Left ventricle myocardium superior (tissue), 1 donor: ENCODE results near the gene FOXP4. TPM values are rescaled to one million over a fixed set of nuclear protein-coding genes. Genes with fewer than 3 reads are reported as not detected.

Source experiments
- ATAC-seq: fragments of 200-7000 bp; cut with Tn5 transposase; one replicate; pipeline ENCODE4 v1.9.1; 2020; ENCODE audit warnings: mild to moderate bottlenecking, moderate library complexity
- DNase-seq: peaks from one replicate; pipeline ENCODE4 v3.0.0-alpha.2; 2020
- intact Hi-C: fragments of 100-400 bp; cut with micrococcal nuclease; formaldehyde crosslinking; loops from one replicate; pipeline ENCODE4 v1.11.0; 2022
- total RNA-seq: library from RNA; stranded (reverse); fragmentation: NEBNext Ultra II Directional; extraction: Animal tissue kit (Norgen Biotek cat#: 25700); gene quantifications from one replicate; pipeline ENCODE4 v1.2.1, GENCODE V29; 2021
- donor health status: DM: no; HTN: yes; CAD: no; lungs with severe emphysema.

FOXP4 gene
- total RNA-seq, 1 donor from 2014 or later: 16.8 TPM

DNA sequence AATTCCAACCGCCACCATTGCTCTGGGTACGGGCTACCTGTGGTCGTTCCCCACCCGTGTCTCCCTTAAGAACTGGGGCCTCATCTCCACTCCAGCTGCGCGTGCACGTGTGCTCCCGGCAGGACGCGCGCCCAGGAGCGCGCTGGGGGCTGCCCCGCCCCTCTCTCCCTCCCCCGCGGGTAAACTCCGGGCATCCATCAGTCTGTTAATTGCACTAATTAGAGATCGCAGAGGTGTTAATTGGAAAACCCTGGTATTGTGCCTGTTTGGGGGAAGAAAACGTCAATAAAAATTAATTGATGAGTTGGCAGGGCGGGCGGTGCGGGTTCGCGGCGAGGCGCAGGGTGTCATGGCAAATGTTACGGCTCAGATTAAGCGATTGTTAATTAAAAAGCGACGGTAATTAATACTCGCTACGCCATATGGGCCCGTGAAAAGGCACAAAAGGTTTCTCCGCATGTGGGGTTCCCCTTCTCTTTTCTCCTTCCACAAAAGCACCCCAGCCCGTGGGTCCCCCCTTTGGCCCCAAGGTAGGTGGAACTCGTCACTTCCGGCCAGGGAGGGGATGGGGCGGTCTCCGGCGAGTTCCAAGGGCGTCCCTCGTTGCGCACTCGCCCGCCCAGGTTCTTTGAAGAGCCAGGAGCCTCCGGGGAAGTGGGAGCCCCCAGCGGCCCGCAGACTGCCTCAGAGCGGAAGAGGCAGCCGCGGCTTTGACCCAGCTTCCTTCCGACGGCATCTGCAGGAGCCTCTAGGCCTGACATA, 14.4 kb downstream of the FOXP4 start:
- ATAC-seq (peak; percentile 92), DNase-seq (peak; percentile 83)
- intact Hi-C loops: no loop called here

GRCh38 chr6:41561416-41561815, 15.2 kb downstream of the FOXP4 start:
- DNase-seq: no peak
- intact Hi-C loops: no loop called here

GRCh38 chr6:41561931-41562911, 16.0 kb downstream of the FOXP4 start:
- no peak for DNase-seq
- intact Hi-C loops: no loop called here
- no peak for ATAC-seq

More at GRCh38 chr6:41561416-41561815, 15.2 kb downstream of the FOXP4 start:
- peak; percentile 7 for ATAC-seq

DNA sequence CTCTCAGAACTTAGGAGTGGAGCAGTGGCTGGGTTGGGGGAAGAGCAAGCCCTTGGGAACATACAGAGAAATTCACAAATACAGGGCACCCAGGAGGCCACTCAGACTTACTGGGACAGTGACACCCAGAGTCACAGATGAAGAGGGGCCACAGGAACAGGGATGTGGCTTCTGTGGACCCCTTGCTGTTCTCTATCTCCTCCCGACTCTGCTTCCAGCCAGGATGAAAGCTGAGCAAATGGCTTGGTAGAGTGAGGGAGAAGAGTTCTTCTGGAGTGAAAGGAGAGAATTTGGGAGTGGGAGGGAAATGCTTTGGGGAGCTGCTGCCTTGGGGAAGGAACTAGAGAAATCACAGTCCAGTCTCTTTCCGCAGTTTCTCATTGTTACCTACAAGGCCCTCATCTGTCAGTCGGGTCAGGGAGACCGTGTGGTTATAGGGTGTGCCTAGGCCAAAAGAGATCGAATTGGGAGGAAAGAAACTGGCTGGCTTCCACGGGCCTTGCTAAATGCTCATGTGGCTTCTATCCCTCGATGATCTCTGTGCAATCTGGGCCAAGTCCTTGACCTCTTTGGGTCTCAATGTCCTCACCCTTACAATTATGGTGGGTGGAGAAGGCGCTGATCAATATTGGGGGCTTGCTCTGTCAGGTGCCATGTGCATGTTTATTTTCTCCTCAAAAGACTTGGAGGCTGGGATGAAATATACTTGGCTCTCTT, 17.0 kb downstream of the FOXP4 start:
- intact Hi-C loops: no loop called here
- DNase-seq: no peak
- ATAC-seq: no peak

DNA sequence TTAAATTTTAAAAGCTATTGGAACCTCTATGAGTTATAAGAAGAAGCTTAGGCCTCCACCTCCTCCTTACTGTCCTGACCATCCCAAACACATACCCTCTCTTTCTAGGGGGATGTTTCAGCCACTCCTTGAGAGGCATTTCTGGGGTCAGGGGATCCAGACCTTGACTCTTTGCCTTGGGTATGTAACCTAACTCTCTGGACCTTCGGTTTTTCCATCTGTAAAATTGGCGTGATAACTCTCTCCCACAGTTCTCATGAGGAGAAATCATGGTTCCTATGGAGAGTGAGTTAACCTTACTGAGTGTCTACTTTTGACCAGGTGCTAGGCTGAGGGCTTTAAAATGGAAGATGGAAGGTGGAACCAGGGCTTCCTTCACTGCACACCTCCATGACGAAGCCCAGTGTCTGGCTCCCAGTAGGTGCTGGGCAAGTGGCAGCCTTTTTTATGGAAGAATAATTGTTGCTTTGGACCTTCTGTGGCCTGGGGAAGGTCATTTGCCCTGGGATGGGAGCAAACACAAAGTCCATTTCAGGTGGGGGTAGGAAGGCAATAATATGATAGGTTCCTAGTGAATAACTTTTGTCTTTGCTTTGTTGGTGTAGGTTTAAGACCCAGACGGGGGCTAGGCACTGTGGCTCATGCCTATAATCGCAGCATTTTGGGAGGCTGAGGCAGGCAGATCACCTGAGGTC, 18.4 kb downstream of the FOXP4 start:
- intact Hi-C loops: no loop called here
- DNase-seq (peak; percentile 11), ATAC-seq (no peak)

GRCh38 chr6:41565701-41566100, 19.5 kb downstream of the FOXP4 start:
- ATAC-seq (no peak), DNase-seq (peak; percentile 14)
- intact Hi-C loops: no loop called here

GRCh38 chr6:41566961-41567360, 20.8 kb downstream of the FOXP4 start:
- intact Hi-C loops: no loop called here
- no peak for DNase-seq
- ATAC-seq: no peak

DNA sequence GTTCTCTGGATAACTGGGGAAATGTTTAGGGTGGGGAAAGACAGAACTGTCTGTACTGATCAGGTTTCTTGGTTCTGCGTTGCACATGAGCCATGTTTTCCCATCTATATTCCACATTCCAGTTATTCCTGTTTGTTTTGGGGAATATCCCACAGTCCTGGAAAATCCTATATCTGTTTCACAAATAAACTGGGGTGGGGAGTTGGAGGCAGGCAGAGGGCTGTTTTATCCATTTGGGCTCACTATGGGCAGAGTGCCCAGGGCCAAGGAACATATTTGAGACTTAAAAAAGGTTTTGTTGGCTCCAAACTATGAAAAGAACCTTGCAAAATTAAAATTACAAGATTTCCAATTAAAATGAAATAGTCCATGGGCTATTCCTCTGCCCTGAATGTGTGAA, 21.5 kb downstream of the FOXP4 start:
- DNase-seq: no peak
- intact Hi-C loops: no loop called here
- no peak for ATAC-seq

DNA sequence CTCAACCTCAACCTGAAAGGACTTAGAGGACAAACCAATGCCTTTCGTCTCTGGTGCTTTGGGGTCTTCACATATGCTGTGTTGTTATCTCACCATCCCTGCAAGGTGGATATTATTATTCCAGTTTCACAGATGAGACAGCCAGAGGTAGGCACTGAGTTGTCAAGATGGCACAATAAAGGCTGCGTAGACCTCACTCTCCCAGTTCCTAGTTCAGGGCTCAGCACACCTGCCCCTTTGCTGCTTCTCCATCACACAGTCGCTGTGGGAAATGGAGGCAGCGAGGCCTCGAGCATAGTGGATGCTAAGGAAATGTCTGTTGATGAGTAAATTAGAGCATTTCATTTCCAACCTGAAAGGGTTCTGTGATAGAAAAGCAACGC, 22.0 kb downstream of the FOXP4 start:
- intact Hi-C loops: no loop called here
- DNase-seq: no peak
- no peak for ATAC-seq

- ATAC-seq: peak; percentile 82
- intact Hi-C loops: no loop called here
- DNase-seq: no peak
Observed at GRCh38 chr6:41568585-41569384, 22.6 kb downstream of the FOXP4 start.

GRCh38 chr6:41570259-41570615, 24.1 kb downstream of the FOXP4 start:
- no peak for DNase-seq
- no peak for ATAC-seq
- intact Hi-C loops: no loop called here

DNA sequence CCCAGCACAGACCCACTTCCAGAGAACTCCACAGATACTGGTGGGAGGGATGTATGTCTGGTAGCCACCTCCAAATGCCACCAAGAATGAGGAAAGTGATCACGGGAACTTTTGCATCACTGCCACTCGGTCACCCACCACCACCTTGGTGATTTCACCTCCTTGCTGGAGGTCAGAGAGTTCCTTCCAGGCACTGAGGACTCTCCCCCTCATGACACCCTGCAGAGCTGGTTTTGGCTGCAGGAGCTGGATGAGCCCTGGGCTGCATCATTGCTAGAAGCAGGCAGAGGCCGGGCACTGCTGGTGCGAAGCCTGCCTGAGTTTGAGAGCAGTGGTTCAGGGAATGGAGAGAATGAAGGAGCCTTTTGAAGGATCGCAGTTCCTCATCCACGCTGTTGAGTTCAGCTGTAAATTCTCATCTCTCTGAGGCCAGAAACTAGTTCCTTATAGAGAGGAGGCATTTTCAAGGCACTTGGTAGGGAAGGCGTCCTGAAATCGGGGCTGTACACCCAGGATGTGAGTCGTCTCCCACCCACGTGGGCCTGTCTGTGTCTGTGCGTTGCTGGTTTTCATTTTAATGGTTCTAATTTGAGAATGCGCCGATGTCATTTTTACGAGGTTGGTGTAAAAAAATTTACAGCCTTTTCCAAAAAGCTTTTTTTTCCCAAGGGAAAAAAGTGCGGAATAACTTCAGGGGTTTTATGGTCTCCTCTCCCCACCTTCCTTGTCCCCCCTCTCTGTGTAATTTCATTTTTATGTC, 25.0 kb downstream of the FOXP4 start:
- ATAC-seq (no peak), DNase-seq (no peak)
- intact Hi-C loops: no loop called here

- intact Hi-C loops: no loop called here
- DNase-seq (no peak), ATAC-seq (no peak)
Observed at GRCh38 chr6:41572613-41573012, 26.4 kb downstream of the FOXP4 start.

- DNase-seq (no peak), ATAC-seq (no peak)
- intact Hi-C loops: no loop called here
Observed at GRCh38 chr6:41573276-41573675, 27.1 kb downstream of the FOXP4 start.

DNA sequence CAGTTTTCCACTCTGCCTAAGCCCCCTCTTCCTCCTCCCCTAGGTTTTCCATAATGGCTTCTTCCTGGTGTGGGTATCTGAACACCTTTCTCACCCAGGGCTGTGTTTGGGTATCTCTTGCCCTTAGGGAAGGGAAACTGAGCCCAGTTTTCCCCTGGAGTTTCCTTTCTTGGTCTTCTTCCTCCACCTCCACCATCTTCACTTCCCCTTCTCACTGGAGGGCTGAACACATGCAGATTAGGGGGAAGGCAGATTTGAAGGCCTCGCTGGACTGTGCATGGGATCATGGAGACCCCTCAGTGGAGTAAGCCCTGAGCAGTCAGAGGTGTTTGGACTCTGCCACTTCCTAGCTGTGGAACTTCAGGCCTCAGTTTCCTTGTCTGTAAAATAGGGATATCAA, 27.8 kb downstream of the FOXP4 start:
- no peak for ATAC-seq
- intact Hi-C loops: no loop called here
- no peak for DNase-seq

DNA sequence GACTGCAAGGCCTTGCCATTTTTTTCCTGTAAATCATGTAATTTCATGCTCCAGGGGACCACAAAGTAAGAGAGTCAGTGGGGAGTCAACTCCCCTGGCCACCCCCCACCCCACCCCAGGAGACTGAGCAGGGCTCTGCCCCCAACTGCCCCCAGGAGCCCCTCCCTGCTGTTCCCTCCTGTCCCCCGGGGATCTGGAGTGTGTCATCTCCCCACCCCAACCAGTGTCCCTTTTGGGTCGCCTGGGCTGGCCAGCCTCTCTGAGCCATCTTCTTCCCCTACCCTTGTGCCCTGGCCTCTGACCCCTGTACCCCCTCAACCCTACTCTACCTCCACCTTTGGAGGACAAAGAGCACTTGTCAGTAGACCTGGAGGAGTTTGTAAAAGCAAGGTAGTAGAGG, 29.4 kb downstream of the FOXP4 start:
- DNase-seq (no peak), ATAC-seq (no peak)
- intact Hi-C loops: no loop called here

DNA sequence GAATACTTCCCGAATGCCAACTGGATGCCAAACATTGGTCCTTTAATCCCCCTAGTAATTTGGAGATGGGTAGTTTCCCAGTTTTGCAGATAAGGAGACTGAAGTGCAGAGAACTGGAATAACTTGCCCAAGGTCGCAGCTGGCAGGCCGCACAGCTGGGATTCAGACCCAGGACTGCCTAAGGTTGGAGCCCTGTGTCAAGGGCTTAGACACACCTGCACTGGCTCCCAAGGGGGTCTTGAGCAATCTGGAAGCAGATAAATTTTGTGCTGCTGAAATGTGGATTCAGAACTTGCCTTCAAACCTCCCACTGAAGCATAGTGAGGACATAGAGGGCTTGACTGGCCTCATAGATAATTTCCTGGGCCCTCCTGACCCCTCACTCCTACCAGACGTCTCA, 30.5 kb downstream of the FOXP4 start:
- ATAC-seq: no peak
- DNase-seq: no peak
- intact Hi-C loops: no loop called here
